ENCODE results near the gene B4GAT1. TPM values are rescaled to one million over a fixed set of nuclear protein-coding genes. Genes with fewer than 3 reads are reported as not detected.

Gene B4GAT1
- total and polyA plus RNA-seq, 2 of the 13 experiments (the other 11 are each of a cell fraction or from before 2014, with no cell fraction given): 40.4 to 109 TPM

DNA sequence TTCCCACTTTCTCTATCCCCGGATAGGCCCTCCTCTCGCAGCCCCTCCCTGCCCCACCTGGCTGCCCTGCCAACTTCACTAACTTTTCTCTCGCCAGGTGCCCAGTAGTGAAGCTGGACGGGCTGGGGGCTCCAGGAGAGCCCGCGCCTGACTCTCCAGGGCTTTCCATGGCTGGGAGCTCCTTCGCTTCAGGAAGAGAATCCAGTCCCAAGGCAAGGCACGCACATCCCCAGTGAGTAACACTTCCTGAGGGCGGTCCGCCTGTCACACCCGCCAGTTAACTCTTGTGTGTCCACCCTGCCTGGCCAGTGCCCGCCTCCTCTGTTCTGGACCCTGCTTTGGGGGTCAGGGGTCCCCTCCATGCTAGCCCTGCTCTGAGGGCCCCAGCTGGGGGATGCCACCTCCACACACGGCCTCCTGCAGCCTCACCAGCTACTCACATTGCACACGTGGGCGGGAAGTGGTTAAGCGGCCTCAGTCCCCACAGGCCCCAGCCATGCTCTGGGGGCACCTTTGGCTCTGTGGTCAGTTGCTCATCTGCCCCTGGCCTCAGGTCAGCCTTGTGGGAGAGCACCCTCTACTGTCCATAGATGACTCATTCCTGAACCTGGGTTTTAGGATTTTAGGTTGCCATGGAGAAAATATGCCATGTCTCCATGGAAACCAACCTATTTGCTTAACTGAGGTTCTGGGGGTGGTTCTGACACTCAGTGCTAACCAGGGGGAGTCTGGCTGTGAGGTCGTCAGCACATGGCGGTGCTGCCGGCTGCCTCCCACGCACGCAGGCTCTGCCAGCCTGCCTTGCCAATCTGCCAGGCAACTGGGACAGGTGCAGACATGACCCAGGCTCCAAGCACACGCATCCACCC is 11.0 kb downstream of the B4GAT1 start, which contains the start of gene RIN1 (continued):
- TF ChIP-seq ZNF770 (CRISPR knock-in tag; IDR thresholded peaks at IDR 0.05): peak; percentile 56; the same call in 1 of the 2 replicates
- no peak for TF ChIP-seq SRSF9 (IDR thresholded peaks at IDR 0.05; ENCODE audit: borderline replicate concordance, insufficient read depth, low read depth, low read length, poor library complexity, severe bottlenecking)
- TF ChIP-seq ZFP36L1 (CRISPR knock-in tag; IDR thresholded peaks at IDR 0.05): peak; percentile 30; the same call in 1 of the 2 replicates
- TF ChIP-seq ZNF646 (CRISPR knock-in tag; IDR thresholded peaks at IDR 0.05): no peak
- no peak for TF ChIP-seq SKIL (CRISPR knock-in tag; IDR thresholded peaks at IDR 0.05; ENCODE audit: borderline replicate concordance)
- TF ChIP-seq, protein P1, sequence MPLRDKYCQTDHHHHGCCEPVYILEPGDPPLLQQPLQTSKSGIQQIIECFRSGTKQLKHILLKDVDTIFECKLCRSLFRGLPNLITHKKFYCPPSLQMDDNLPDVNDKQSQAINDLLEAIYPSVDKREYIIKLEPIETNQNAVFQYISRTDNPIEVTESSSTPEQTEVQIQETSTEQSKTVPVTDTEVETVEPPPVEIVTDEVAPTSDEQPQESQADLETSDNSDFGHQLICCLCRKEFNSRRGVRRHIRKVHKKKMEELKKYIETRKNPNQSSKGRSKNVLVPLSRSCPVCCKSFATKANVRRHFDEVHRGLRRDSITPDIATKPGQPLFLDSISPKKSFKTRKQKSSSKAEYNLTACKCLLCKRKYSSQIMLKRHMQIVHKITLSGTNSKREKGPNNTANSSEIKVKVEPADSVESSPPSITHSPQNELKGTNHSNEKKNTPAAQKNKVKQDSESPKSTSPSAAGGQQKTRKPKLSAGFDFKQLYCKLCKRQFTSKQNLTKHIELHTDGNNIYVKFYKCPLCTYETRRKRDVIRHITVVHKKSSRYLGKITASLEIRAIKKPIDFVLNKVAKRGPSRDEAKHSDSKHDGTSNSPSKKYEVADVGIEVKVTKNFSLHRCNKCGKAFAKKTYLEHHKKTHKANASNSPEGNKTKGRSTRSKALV (CRISPR knock-in tag; IDR thresholded peaks at IDR 0.05): 0 out of 2 replicates have a peak, but pooled peaks have one; percentile 40
- peak; percentile 41; the same call in 1 of the 2 replicates for TF ChIP-seq CEBPG (CRISPR knock-in tag; IDR thresholded peaks at IDR 0.05)
- peak; percentile 90 for TF ChIP-seq MAZ (IDR thresholded peaks at IDR 0.05; ENCODE audit: borderline replicate concordance, low read depth, low read length)
- peak; percentile 93 for TF ChIP-seq MAZ (CRISPR knock-in tag; IDR thresholded peaks at IDR 0.05; ENCODE audit: low read depth)
- TF ChIP-seq TOE1 (CRISPR knock-in tag; IDR thresholded peaks at IDR 0.05): no peak
- TF ChIP-seq POLR2AphosphoS5 (IDR thresholded peaks at IDR 0.05; ENCODE audit: low read depth, low read length): no peak; the same call in 1 of the 2 replicates
- TF ChIP-seq ZNF781 (CRISPR knock-in tag; IDR thresholded peaks at IDR 0.05; ENCODE audit: borderline replicate concordance, not compliant biosample characterization): peak; percentile 79
